Neural crest cell (in vitro differentiated cells): ENCODE results near the gene WDR7. TPM values are rescaled to one million over a fixed set of nuclear protein-coding genes. Genes with fewer than 3 reads are reported as not detected.

Experiments used
- DNase-seq: peaks from one replicate; pipeline ENCODE4 v3.0.0; 2021; ENCODE audit warnings: low read depth, mixed read lengths, low spot score
- H3K27ac Mint-ChIP-seq: one replicate; pipeline ENCODE4 v1.8.0; 2021; ENCODE audit warnings: mild to moderate bottlenecking, mixed read lengths; ENCODE audit not compliant: unreplicated experiment
- H3K27me3 Mint-ChIP-seq: 2 replicates; pipeline ENCODE4 v1.8.0; 2021; ENCODE audit warnings: low read depth, mild to moderate bottlenecking, mixed read lengths
- H3K36me3 Mint-ChIP-seq: 2 replicates; pipeline ENCODE4 v1.8.0; 2021; ENCODE audit warnings: low read depth, mild to moderate bottlenecking, mixed read lengths
- H3K4me1 Mint-ChIP-seq: 2 replicates; pipeline ENCODE4 v1.8.0; 2021; ENCODE audit warnings: mixed read lengths
- H3K4me3 Mint-ChIP-seq: one replicate; pipeline ENCODE4 v1.8.0; 2021; ENCODE audit warnings: mild to moderate bottlenecking, mixed read lengths
- H3K9me3 Mint-ChIP-seq: 2 replicates; pipeline ENCODE4 v1.8.0; 2021; ENCODE audit warnings: mixed read lengths
- total RNA-seq: library from RNA; stranded (reverse); gene quantifications from 2 replicates; pipeline ENCODE4 v1.2.1, GENCODE V29; 2021
- TF ChIP-seq, protein P1 (sequence below): fragments of 200-600 bp; sonication (generic); conservative IDR thresholded peaks from 2 replicates; pipeline ENCODE4 v1.5.0; 2021; ENCODE audit warnings: antibody characterized with exemption, mild to moderate bottlenecking

Gene WDR7
- total RNA-seq, 1 donor from 2014 or later: 17.3 TPM

DNA sequence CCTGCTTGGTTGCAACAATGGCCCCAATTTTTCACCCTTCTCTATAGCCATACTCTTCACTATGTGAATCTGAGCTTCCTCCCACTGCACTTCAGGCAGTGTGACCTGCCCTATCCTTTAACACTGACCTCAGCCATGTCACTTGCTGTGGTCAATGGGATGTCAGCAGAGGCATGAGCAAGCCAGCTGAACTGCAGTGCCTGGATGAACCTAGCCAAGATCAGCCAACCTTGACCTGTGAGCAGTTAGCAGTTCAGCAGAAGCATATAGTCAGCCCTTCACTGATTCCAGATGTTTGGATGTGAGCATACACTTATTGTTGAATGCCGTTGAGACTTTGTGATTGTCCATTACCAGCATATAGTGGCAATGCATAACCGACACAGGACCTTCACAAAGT, 432.3 kb downstream of the WDR7 start:
- peak overlapping the region; percentile 44 for H3K27ac Mint-ChIP-seq
- H3K4me1 Mint-ChIP-seq: peaks cover 35% of the 10 kb centered on the region
- no peak overlapping the region for H3K4me3 Mint-ChIP-seq

DNA sequence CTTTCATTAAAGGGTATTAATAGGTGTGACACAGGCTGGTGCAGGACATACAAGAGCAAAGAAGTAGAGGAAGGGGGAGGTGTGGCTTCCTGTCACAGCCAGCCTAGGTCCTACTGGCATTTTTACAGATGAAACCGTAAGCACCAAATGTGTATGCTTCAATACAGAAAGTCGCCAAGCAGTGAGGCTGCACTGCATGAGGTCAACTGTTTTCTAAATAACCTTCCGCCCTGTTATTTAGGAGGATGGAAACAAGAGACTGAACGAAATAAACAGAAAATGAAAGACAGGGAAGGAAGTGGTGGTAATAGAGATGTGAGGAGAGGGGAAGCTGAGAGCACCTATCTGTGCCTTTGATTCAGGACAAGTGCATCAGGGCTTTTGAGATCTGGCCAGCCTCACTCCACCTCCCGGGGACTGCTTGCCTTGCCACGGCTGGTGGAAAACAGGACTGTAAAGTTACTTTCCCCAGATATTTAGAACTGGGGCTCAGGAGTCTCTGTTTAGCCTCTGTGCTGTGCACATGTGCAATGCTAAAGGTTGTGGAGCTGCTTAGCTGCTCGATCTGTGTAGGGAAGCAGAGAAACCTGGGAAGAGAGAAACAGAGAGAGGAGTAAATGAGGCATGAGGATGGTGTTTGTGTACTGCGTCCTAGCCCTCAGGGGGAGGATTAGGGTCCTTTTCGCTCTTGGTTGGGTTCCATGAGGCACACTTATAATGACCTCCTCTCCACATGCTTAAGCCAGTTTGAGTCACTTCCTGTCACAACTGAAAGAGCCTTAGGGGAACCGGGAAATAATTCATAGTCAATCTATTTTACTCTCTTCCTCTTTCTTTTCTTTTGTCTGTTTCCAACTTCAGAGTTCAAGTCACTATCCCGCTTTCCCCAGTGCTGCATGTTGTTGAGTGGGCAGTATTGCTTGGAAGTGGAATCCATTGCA, 433.4 kb downstream of the WDR7 start:
- Mint-ChIP-seq H3K4me1 (peaks cover 28% of the 10 kb centered on the region), H3K9me3 (peaks cover 23% of the 10 kb centered on the region), H3K27me3 (peaks cover 3% of the 10 kb centered on the region), H3K36me3 (peaks cover 2% of the 10 kb centered on the region), H3K27ac (no peak overlapping the region), H3K4me3 (no peak overlapping the region)
- TF ChIP-seq, protein P1, sequence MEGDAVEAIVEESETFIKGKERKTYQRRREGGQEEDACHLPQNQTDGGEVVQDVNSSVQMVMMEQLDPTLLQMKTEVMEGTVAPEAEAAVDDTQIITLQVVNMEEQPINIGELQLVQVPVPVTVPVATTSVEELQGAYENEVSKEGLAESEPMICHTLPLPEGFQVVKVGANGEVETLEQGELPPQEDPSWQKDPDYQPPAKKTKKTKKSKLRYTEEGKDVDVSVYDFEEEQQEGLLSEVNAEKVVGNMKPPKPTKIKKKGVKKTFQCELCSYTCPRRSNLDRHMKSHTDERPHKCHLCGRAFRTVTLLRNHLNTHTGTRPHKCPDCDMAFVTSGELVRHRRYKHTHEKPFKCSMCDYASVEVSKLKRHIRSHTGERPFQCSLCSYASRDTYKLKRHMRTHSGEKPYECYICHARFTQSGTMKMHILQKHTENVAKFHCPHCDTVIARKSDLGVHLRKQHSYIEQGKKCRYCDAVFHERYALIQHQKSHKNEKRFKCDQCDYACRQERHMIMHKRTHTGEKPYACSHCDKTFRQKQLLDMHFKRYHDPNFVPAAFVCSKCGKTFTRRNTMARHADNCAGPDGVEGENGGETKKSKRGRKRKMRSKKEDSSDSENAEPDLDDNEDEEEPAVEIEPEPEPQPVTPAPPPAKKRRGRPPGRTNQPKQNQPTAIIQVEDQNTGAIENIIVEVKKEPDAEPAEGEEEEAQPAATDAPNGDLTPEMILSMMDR: no peak
- DNase-seq: no peak

More for the DNA sequence above, 432.3 kb downstream of the WDR7 start:
- Mint-ChIP-seq H3K9me3 (peaks cover 23% of the 10 kb centered on the region), H3K27me3 (peaks cover 3% of the 10 kb centered on the region), H3K36me3 (peaks cover 2% of the 10 kb centered on the region)
- no peak for DNase-seq
- TF ChIP-seq, protein P1: no peak

DNA sequence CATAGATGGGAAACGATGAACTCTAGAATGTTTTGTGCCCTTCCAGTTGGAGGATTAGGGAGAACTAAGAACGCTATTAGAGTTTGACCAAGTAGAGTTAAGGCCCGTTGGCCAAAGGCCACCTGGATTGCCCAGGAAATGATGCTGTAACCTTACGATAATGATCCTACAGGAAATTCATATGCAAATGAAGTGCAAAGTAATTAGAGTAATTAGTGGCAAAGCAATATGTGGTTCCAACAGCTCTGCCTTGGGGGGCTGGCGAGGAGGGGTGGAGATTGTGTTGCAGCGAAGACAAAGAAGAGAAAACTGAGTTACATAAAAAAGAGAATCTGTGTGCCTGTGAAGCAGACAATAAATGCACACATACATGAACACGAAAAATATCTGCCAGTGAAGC, 434.2 kb downstream of the WDR7 start:
- Mint-ChIP-seq H3K27ac (no peak overlapping the region), H3K36me3 (peaks cover 2% of the 10 kb centered on the region), H3K9me3 (peaks cover 21% of the 10 kb centered on the region), H3K4me1 (peaks cover 22% of the 10 kb centered on the region), H3K27me3 (peaks cover 3% of the 10 kb centered on the region), H3K4me3 (no peak overlapping the region)
- no peak for DNase-seq
- TF ChIP-seq, protein P1: no peak

DNA sequence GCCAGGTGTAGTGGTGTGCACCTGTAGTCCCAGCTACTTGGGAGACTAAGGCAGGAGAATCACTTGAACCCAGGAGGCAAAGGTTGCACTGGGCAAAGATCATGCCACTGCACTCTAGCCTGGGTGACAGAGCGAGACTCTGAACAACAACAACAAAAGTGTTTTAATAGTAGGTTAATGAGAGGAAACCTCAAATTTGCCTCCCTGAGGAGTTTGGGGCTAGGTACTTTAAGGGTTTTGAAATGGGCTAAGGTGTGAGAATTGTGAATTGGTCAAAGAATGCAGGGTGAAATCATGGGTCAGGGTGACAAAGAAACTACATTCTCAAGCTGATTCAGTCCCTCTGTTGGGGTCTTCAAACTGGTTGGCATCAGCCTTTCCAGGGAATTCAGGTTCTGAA, 435.0 kb downstream of the WDR7 start:
- no peak overlapping the region for H3K27ac Mint-ChIP-seq
- no peak for DNase-seq
- H3K9me3 Mint-ChIP-seq: peaks cover 19% of the 10 kb centered on the region
- H3K4me1 Mint-ChIP-seq: peaks cover 19% of the 10 kb centered on the region
- TF ChIP-seq, protein P1: no peak
- peaks cover 3% of the 10 kb centered on the region for H3K27me3 Mint-ChIP-seq
- H3K4me3 Mint-ChIP-seq: no peak overlapping the region
- peaks cover 2% of the 10 kb centered on the region for H3K36me3 Mint-ChIP-seq

Other genes starting within 250 kb of the WDR7 start
- 85.8 and 86.0 TPM in 2 replicates for gene TXNL1, start 12.8 kb upstream of the WDR7 start, total RNA-seq